Glomerular visceral epithelial cell (primary cell): ENCODE results near the gene ZNF776.
"Not testable (repeated sequence)": the region's sequence is repeated elsewhere in the genome, so short reads cannot be mapped to it uniquely, and the experiment has no call there.

Experiments
- DNase-seq: peaks from one replicate; pipeline ENCODE4 v3.0.0-alpha.2; 2016; ENCODE audit errors: extremely low spot score

Gene ZNF776

DNA sequence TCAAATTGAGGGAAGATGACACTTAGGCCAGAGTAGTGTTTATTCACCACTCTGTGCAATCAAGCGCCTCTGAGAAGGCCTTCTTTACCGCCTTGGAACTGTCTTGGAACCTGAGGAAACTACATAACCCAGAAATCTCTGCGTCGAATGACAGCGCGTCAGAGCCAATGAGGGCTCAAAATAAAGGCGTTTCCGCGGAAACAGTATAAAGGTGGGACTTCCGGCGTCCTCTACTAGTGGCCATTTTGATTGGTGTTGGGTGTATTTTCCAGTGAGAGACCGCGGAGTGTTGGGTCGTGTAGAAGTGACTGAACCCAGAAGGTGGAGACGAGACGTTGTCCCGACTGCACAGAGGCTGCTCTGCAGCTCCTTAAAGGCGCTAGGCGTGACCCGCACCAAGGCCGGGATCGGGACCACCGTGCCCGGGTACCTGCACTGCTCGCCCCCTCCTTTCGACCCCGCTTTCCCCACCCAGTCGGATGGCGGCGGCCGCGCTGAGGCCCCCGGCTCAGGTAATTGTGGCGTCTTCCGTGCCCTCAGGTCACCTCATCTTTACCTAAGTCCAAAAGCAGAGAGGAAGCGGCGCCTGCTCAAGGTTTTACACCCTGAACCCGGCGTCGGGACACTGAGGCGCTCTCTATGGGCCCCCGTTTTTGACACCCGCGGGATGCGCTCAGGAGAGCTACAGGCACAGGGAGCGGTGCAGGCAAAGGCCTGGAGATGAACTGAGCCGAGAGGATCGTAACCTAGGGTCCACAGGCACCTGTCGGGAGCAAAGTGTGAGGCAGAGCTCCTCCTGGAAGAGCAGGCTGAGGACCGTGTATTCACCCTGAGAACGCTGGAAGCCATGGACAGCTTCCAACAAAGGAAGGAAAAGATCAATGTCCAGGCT lies at the start of gene ZNF776:
TSS of gene ZNF776 (plus strand) at position 236 of the 892 bp plus-strand sequence. CDS start at position 480, 244 bp downstream.
- peak; percentile 89 for DNase-seq

DNA sequence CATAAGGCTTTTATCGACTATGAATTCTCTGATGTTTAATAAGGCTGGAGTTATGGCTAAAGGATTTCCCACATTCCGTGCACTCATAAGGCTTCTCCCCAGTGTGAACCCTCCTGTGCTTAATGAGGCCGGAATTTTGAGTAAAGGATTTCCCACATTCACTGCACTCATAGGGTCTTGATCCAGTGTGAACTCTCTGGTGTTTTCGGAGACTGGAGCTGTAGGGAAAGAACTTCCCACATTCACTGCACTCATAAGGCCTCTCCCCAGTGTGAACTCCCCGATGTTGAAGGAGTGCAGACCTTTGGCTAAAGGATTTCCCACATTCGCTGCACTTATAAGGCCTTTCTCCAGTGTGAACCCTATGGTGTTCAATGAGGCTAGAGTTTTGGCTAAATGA lies 45.0 kb upstream of the ZNF776 start:
- no peak for DNase-seq

DNA sequence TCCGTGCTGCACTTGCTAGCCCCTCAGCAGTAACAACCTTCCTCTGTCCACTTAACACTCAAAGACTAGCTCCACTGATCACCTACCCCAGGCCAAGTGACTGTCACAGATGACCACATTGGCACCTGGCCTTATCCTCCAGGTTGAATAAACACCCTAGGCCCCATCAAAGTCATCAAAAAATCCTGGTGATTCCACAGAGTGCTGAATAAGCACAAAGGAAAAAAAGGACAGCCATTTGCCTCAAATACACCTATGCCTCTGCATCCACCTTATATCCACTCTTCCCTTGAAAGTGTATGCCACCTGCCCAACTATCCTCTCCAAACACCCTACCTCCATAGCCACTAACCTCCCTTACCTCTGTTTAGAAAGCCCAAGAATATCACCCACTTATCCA lies 40.3 kb upstream of the ZNF776 start:
- no peak for DNase-seq

DNA sequence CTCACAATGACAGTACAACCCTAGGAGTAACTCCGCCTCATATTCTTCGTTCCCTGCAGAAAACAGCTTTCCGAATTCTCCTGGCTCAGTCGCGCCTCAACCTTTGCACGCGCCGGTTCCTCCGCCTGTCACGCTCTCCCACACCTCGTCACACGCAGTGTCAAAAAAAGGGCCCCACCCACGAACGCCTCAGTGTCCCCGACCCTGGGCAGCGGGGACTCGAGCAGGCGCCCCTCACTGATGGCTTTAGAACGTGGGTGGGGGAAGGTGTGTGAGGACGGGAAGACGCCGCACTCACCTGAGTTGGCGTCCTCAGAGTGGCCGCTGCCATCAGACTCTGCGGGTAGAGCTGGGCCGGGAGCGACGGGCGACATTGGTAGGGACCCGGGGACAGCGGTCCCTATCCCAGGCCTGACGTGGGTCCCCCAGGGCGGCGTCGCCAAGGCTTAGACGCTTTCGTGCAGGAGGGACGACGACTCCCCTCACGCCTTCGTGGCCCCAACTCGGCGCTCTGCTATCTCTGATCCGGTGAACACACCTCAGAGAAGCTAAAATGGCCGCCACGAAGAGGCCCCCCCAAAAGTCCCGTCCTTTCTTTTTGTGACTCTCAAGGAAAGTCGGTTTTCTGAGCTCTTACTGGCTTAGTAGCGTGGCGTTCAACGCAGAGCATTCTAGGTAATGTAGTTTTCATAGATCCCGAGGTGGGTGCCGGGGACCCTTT lies 37.8 kb upstream of the ZNF776 start, which contains the start of gene ZNF154:
TSS of gene ZNF154 (minus strand) at position 564 of the 721 bp plus-strand sequence. CDS start at position 331, 233 bp downstream.
- no peak for DNase-seq

DNA sequence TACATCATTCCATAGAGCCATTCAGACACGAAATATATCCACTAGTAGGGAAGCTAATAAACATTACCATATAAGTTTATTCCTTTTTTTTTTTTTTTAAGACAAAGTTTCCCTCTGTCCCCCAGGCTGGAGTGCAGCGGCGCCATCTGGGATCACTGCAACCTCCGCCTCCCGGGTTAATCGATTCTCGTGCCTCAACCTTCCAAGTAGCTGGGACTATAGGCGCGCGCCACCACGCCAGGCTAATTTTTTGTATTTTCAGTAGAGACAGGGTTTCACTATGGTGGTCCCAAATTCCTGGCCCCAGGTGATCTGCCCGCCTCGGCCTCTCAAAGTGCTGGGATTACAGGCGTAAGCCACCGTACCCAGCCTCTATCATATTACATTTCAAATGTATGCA lies 37.0 kb upstream of the ZNF776 start:
- DNase-seq, result no peak

DNA sequence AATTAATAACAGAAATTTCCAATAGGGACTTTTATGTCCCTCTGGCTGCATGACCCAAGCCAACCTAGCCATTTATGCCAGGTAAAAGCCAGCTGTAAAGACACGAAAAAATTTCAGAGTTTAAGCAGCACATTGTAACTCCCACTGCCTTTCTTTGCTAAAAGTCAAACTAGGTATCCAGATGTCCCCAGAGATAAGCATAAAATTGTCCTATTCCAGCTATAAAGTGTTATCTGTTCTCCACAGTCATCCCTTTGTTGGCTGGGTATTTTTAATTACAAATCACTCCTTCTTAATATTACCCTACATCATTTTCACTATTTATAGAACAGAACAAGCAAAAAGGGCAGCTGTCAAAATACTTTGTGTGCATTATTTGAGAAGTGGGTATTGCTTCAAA lies 34.4 kb upstream of the ZNF776 start:
- DNase-seq, result no peak

DNA sequence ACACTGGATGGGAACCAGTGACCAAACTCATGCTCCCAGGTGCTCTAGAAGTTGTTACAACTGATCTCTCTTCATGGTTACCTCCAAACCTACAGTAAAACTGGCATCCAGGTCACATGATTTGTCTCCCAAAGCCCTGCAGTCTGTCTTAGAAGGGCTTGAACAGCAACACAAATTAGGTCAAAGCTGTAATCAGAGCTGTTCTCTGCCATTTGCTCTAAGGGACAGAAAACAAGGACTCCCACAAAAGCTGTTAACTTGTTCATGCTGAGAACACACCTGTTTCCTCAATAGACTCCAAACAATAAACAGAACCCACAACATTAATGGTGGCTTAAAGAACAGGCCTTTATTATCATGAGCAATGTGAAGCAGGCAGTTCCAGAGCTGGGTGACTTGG lies 27.2 kb upstream of the ZNF776 start:
- no peak for DNase-seq

DNA sequence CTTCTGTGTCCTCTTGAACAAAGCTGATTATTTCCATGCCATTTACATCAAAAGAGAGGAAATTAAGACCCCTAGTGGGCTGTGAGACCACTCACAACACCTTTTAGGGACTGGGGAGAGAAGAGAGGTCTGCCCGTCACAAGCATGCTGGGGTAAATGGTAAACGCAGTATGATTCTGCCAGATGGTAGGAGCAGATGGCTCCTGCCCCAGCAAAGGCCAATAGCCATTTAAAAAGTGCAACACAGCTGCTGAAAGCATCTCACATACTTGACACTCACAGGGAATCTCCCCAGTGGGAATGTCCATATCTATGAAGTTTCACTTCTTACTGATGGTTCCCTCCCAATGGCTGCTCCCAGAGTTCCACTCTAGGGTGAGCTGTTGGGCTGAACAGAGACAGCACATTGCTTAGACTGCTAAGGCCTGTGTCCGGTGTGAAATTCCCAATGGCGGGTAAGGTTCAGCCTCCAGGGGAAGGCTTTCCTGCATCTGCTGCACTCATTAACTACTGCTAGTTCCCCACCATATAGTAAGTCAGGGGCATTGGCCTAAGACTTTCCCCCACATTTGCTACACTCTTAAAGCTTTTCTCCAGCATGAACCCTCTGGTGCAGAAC lies 26.6 kb upstream of the ZNF776 start:
- no peak for DNase-seq

DNA sequence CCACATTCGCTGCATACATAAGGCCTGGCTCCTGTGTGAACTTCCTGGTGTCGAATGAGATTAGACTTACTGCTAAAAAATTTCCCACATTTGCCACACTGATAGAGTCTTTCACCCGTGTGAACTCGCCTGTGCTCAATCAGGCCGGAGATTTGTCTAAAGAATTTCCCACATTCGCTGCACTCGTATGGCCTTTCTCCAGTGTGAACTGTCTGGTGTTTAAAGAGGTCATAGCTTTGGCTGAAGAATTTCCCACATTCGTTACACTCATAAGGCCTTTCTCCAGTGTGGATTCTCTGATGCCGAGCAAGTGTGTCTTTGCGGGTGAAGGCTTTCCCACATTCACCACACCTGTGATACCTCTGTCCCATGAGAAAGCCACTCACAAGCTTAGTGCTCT lies 25.7 kb upstream of the ZNF776 start:
- DNase-seq, result no peak

DNA sequence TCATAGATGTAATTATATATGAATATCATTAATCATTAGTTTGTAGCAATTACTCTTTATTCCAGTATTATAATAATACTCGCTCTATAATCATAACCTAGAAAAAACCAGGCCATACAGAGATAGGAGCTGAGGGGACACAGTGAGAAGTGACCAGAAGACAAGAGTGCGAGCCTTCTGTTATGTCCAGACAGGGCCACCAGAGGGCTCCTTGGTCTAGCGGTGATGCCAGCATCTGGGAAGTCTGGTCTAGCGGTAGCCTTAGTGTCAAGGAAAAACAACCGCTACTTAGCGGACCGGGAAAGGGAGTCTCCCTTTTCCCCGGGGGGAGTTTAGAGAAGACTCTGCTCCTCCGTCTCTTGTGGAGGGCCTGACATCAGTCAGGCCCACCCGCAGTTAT lies 8.3 kb upstream of the ZNF776 start:
- not testable (repeated sequence) for DNase-seq

DNA sequence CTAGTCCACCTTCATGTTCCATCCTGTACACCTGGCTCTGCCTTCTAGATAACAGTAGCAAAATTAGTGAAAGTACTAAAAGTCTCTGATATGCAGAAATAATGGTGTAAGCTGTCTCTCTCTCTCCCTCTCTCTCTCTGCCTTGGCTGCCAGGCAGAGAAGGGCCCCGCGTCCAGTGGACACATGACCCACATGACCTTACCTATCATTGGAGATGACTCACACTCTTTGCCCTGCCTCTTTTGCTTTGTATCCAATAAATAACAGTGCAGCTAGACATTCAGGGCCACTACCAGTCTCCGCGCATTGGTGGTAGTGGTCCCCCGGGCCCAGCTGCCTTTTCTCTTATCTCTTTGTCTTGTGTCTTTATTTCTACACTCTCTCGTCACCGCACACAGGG lies 7.8 kb upstream of the ZNF776 start:
- DNase-seq, result not testable (repeated sequence)

DNA sequence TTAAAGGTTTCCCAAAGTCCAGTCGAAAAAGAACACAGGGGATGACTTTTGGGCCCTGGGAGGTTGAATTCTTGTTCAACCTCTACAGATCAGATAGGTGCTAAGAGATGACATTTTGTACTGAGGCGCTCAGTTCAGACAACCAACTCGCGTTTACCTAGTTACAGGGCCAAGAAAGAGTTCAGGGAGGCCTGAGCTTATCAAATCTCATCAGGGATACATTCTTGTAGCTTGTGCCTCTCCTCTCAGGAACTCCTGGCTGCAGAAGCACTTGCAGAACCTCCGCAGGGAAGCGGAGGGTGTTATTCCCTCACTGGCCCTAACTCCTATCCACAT lies 825 bp downstream of the ZNF776 start:
- DNase-seq, result no peak

DNA sequence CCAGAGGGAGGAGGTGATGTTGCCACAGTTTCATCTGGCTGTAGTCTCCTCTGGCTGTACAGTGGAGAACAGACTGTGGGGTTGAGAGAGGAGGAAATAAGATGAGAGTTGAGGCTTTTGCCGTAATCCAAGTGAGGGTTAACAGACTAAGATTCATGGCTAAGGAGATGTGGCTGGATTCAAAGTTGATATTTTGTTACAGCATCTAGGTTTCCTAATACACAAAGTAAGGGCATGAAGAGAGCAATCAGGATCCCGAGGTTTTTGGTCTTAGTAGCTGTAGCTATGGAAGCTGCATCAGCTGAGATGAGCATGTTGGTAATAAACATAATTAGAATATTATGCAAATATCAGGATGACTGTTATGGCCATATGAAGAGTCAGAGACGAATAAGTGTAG lies 1.4 kb downstream of the ZNF776 start:
- no peak for DNase-seq

DNA sequence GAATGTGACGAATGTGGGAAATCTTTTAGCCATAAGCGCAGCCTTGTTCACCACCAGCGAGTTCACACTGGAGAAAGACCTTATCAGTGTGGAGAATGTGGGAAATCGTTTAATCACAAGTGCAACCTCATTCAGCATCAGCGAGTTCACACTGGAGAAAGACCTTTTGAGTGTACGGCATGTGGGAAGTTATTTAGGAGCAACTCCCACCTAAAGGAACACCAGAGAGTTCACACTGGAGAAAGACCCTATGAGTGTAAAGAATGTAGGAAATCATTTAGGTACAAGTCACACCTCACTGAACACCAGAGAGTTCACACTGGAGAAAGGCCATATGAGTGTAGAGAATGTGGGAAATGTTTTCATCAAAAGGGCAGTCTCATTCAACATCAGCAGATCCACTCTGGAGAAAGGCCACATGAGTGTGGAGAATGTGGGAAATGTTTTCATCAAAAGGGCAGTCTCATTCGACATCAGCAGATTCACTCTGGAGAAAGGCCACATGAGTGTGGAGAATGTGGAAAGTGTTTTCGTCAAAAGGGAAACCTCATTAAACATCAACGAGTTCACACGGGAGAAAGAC lies 7.6 kb downstream of the ZNF776 start:
- DNase-seq, result no peak

DNA sequence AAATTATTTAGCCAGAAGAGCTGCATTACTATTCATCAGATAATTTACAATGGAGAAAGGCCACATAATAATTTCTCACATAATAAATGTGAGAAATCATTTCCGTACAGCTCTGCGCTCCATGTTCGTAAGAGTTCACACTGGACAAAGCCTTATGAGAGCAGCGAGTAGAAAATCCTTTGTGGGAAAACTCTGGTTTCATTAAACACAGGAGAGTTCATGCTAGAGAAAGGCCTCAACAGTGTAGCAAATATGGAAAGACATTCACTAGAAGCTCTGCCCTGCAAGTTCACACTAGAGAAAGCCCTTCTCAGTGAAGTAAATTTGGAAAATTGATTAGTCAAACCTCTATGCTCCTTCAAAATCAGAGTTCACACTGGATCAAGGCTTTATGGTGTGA lies 8.4 kb downstream of the ZNF776 start:
- no peak for DNase-seq

DNA sequence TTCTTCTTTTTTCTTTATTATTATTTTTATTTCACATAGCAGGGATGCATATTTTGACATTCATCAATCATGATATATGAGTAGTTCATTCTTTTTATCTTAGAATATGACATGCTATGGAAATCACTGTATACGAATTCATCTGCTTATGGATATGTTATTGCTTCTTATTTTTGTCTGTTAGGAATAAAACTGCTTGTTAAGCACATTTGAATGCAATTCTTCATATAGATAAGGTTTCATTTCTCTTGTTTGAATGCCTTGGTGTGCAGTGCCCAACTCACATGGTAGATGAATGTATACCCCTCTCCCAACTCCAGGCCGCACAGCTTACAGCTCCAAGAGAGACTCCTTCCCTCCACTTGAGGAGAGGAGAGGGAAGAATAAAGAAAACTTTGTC lies 11.3 kb downstream of the ZNF776 start:
- no peak for DNase-seq

DNA sequence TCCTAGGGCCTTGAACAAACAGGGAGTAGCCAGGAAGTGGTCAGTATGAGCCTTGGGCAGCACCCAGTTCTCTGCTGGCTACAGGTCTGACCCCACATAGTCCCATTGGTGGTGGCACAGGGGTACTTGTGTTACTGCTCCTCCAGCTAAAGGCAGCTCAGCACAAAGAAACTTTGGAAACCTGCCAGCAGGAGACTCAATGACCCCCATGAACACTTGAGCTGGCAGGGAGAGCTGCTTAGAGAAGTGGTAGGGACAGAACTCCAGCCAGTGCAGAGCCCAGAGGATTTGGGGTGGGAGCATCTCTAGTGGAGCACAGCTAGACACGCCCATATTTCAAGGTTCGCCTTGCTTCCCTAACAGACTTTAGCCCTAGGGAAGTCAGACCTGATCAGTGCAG lies 12.5 kb downstream of the ZNF776 start:
- DNase-seq, result no peak

DNA sequence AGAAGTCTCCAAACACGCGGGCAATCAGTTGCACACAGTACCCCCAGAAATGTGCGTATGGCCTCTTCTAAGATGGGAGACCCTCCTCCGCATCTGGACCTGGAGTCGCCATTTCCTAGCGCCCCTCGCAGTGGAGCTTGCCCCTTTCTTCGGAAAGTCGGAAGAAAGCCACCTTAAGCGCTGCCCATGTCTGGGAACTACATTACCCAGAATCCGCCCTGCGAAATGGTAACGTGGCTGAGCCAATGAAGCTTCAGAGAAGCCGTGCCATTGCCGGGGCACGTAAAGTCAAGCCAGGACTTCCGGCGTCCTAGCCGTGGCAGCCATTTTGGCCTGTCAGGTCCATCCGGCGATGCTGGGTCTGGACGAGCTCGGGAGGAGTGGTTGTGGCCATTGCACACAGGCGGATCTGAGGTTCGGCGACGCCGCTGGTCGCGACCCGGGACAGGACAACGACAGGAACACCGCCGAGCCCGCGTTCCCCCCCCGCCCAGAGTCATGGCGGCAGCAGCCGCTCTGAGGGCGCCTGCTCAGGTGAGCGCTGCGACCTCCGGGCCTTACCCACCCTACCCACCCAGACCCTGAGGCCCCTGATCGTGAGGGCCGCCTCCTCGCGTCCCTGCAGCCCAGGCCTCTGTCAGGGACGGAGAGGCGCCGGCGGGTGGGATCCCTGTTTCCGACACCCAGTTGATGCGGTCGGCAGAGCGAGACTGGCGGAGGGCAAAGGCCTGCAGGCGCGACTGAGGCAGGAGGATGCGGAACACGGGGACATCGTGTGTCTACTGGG lies 22.9 kb downstream of the ZNF776 start, which contains the start of gene ZNF586:
TSS of gene ZNF586 (plus strand) at position 332 of the 787 bp plus-strand sequence. CDS start at position 499, 167 bp downstream.
- DNase-seq, result peak; percentile 91

DNA sequence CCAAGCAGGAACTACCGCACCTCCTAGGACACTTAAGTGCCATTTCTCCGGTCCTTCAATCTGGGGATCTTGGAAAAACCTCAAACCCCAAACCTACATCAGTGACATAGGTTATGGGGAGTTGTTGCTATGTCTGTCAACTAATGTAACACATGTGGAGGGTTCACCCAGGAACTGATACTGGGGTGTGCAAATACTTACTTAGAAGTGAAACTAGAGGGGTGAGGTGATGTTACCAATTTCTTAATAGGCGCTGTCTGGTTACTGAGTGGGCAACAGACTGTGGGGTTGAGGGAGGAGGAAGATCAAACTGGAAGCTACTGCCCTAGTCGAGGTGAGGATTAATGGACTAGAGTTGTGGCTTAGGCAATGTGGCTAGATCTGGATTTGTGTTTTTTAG lies 24.8 kb downstream of the ZNF776 start:
- no peak for DNase-seq

DNA sequence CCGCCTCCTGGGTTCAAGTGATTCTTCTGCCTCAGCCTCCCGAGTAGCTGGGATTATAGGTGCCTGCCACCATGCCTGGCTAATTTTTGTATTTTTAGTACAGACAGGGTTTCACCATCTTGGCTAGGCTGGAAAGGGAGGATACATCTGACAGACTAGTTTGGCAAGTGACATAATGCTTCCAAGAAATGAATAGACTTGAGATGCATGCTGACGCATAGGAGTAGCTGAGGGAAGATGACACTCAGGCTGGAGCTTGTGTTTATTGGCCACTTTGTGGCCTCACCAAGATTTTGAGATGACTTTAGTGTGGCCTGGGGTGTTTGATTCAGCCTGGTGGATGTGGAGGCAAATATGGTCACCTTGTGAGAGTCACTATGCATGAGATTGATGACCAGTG lies 26.9 kb downstream of the ZNF776 start:
- no peak for DNase-seq

DNA sequence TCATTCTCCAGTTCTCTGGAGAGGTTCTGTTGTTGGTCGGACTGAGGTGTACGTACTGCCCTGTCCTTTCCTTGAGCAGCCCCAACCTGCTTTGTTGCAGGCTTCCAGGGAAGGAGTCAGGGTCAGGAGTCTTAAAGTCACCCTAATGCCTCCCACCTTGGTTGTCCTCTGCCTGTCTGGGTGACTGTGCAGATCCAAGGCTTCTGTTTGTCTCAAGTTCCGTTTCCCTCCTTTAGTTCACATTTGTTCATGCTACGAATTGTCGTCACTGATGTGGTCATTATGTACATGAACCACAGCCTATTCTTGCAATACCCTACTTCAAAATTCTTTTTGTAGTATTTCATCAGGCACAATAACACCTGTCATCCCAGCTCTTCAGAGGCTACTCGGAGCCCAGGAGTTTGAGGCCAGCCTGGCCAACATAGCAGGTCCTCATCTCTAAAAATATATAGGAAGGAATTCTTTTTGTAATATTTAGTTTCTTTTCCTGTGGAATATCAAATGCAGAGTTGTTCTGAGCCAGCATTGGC lies 30.2 kb downstream of the ZNF776 start:
- no peak for DNase-seq
